NOMO-1 treated with dmso at 0.1 percent for 144 hours (cell line): ENCODE measurements around the gene PPDPF.
"Not testable (repeated sequence)": the region's sequence is repeated elsewhere in the genome, so short reads cannot be mapped to it uniquely, and the experiment has no call there.

Experiments used
- DNase-seq: peaks from one replicate; lab custom pipeline; 2025; ENCODE audit not compliant: unreplicated experiment; lab: John Stamatoyannopoulos, UW

The PPDPF gene

DNA sequence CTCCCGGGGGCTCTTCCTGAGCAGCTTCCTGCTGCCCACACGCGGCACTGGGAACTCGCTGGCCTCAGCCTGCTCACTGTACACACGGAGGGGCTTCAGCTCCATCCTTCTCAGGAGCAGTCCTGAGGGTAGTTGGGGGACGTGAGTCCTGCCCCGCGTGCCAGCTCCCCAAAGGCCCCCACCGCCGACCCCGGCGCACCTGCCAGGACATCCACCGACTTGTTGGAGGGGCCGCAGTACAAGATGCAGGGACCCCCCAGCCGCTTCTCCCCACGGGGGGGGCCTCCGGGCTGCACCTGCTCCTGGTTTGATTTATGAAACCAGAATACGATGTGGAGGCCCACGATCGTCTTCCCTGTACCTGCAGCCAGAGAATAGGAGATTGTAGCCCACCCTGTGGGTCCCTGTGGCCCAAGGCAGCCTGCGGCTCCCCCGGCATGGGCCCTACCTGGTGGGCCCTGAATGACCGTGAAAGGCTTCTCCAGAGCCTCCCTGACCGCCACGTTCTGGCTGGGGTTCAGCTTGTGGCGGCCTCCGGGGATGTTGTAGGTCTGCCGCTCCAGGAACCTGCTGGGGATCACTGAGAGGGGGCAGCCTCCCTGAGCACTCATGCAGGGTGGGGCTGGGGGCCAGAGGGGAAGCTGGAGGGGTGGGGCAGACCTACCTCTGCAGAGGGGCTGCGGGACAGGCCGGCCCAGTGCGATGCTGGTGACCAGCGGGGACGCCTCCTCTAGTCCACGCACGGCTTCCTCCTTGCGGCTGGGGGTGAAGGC lies 41.2 kb downstream of the PPDPF start:
- DNase-seq = no peak

GRCh38 chr20:63562461-63563224 lies 42.1 kb downstream of the PPDPF start:
- no peak for DNase-seq

GRCh38 chr20:63563225-63563935 lies 42.8 kb downstream of the PPDPF start:
- no peak for DNase-seq

DNA sequence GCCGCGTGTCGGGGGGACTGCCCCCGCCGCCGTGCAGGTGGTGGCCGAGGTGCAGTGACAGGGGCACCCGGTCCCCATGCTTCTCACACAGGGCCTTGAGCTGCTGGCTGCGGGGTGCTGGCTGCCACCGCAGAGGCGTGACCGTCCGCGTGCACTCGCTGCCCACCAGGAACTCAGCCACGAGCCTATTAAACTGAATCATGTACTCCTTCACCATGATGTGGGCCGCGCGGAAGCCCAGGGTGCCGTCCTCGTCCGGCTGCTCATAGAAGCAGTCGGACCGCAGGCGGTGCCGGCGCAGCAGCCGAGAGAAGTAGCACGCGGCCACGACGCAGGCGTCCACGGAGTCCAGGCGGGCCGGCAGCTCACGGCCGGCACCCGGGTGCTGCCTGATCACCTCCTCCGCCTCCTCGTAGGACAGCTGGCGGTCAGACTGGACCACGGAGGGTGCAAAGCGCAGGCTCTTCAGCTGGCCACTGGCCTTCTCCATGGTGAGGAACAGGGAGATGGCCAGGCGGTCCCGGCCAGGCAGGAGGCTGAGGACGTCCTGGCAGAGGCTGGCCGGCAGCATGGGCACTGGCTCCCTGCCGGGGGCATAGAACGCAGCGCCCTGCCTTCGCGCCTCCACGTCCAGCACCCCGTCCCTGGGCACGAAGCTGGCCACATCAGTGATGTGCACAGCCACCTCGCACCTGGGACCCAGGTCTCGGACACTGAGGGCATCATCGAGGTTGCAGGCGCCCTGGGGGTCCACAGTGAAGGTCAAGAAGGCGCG lies 43.7 kb downstream of the PPDPF start:
- no peak for DNase-seq

DNA sequence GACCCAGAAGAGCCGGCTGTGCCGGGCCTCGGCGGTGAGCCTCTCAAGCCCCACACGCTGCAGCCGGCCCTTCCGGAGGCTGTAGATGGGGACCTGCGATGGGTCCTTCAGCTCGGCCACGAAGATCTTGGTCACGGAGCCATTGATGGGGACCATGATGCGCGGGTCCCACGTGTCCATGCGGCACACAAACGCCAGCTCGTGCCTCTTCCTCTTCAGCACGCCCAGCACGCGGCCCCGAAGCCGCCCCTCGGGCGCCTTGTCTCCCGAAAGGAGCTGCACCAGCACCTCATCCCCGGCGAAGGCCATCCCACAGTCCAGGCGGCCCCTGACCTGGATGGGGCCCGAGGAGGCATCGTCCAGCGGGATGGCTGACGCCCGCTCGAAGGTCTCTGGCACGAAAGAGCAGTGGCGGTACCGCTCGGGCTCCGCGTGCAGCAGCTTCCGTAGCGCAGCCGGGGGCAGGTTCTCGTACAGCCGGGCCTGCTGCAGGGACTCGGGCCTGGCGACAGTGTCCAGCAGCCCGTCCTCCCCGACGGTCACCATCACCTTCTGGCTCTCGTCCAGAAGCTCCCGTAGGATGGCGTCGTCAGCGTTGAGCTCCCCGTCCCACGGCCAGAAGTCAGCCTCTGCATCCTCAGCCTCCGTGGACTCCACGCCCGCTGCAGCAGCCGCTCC lies 44.6 kb downstream of the PPDPF start:
- DNase-seq = no peak

- no peak for DNase-seq
Measured at GRCh38 chr20:63565699-63566335, 45.3 kb downstream of the PPDPF start.

DNA sequence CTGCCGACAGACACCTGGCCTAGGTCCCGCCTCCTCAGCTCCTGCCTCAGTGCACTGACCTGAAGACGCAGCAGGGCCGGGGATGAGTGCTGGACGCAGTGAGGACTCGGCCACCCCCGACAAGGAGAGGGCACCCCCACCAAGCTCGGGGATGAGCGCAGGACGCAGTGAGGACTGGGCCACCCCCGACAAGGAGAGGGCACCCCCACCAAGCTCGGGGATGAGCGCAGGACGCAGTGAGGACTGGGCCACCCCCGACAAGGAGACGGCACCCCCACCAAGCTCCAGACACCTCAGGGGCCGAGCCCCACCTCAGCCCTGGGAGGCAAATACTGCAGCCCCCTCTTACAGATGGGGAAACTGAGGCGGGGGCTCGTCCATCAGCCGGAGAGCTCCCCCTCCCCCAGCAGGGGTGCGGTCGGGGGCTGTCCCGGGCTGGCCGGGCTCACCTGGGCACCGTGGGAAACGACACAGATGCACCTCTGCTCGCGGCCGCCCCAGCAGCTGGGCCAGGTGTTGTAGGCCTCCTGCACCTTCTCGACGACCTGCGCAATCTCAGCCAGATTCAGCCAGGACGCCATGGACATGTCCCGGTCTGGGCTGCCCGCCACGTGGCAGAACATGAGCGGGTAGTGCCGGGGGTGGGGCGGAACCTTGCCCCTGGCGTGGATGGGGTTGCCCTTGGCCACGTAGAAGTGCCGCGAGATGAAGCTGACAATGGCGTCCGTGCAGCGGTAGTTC lies 46.0 kb downstream of the PPDPF start:
- no peak for DNase-seq

GRCh38 chr20:63567136-63567385 lies 46.5 kb downstream of the PPDPF start:
- peak; percentile 37 for DNase-seq

GRCh38 chr20:63567386-63568169 lies 47.0 kb downstream of the PPDPF start:
- peak; percentile 48 for DNase-seq

DNA sequence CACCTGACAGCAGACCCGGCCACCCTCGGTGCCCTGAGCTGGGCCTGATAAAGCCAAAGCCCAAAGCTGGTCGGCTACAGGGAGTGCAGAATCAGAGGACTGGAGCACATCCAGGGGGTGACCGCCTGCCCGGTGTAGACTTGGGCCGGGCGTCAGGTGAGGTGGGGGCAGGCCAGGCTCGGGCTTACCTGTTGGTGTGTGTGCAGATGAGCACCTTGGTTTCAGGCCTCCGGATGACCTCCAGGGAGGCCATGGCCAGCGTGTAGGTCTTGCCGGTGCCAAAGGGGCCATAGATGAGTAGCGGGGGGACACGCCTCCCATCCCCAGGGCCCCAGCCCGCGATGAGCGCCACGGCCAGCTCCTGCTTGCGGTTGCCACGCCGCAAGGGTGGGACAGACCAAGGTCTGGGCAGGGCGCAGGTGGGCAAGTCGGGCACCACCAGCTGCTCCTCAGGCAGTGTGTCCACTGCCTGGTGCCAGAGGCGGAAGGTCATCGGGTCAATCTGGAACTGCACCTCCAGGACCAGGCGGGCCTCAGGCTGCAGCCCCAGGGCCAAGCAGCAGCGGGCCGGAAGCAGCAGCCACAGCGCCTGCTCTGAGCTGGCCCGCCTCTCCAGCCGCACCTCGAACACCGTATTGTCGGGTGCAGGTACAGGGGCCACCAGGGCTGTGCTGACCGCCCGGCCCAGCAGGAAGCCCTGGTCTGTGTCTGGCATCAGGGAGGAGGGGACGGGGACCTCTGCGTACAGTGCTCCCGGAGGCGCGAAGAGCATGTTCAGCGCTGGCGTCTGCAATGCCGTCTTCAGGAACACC lies 47.8 kb downstream of the PPDPF start:
- DNase-seq = no peak

DNA sequence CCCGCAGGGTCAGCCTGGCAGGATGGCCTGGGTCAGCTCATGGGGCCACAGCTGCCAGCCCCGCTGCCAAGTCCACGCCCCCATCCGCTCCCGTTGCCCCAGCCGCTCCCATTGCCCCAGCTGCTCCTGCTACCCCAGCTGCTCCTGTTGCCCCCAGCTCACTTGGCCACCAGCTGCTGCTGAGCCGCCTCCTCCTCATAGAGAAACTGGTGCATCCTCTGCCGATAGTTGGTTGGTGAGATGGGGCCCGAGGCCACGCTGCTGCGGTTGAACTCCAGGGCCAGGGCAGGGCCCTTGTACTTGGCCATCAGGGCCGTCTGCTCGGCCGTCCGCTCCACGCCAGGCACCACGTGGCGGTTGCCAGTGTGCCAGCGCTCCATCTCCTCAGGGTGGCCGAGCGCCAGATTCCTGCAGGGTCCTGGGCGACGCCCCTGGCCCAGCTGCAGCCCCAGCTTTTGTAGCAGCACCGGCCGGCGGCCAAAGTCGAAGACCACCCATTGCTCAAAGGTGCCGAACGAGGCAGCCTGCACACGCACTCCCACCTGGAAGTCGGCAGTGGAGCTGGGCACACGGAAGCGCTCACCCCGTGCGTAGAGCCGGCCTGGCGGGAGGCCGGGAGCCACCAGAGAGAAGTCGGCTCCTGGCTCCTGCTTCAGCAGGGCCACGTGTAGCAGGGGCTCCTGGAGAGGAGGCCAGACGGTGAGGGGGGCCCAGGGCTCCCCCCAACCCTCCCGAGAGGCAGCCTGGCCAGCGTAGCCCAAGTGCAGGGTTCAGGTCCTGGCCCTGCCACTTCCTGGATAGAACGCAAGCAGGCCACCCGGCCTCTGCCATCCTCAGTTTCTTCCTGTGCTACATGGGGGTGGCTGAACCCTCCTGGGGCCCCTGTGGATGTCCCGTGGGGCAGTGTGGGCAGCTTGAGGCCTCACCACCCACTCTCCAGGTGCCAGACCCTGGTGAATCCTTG lies 48.7 kb downstream of the PPDPF start:
- no peak for DNase-seq

DNA sequence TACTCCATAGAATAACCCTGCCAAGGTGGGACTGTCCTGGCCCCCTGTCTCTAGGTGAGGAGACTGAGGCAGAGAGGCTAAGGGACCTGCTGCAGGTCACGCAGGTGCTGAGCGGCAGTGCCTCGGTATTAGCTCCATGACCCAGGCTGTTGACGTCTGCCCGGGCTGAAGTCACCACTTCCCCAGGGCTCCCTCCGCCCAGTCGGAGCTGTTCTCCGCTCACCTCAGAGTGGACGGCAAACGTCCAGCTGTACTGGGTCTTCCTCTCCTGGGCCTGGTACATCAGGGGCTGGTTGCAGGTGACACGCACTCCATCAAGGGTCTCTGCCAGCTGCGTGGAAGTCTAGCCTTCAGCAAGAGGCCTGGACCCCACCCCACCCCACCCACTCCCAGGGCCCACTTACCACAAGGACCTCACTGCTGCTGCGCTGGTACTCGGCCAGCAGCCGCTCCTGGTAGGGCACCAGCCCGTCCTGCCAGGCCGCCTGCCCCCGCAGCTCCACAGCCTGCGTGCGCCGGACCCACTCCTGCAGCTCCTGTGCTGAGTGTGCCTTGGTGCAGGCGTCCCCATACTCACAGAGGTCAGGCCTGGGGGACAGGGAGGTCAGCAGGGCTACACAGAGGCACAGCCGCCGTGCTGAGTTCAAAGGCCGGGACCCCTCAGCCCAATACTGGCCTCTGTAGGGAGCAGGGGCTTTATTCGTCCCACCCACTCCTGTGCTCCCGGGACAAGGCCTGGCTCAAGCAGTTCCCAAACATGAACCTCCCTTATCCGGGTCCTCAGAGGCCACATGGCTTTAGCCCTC lies 49.9 kb downstream of the PPDPF start:
- DNase-seq = no peak

GRCh38 chr20:63571087-63571478 lies 50.5 kb downstream of the PPDPF start:
- DNase-seq = not testable (repeated sequence)
